ENCODE measurements around the gene ACOT12. TPM values are rescaled to one million over a fixed set of nuclear protein-coding genes. Genes with fewer than 3 reads are reported as not detected.

The ACOT12 gene
- total and polyA plus RNA-seq, 2 donors (not counting 1 experiment from before 2014, with no cell fraction given), result 0.06 TPM; not detected in 1

DNA sequence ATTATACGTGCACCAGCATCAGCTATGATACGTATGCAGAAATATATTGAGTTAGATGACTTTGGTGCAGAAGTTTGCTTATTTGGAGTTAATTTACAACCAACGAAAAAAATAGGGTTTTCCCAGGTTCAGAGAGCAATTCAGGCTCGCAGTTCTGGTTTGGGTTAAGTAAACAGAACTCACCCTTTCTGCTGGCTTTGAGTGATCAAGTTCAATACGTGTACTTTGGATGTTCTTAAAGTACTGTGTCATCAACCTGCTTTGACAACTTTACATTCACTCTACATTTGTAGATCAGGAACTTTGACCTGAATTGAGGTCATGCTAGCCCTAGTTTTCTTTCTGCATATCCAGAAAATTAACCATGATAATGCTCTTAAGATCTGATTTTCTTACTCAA, 40.7 kb downstream of the ACOT12 start:
- WGBS (ENCODE audit: insufficient coverage), result 100% methylated on average over 3 of the region's 5 CpGs
- peaks cover 3% of the 10 kb centered on the region for H3K27me3 Mint-ChIP-seq

DNA sequence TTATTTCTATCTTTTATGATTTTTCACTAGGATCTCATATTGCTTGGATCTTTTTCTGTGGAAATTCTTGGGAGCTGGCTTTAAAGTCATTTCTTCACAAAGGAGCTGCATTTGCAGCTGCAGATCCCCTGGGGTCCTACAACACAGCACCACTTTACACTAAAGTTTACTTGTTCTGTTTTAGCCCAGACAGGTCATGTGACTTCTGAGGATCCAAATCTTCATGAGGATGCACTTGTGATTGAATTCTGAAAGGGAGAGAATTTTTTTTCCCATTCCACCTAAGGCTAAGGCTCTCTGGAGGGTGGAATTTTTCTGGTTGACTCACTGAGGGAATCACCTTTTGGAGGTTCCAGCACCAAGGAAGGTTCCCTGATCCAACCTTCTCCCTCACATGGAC, 43.4 kb downstream of the ACOT12 start:
- intact Hi-C loops (cut with micrococcal nuclease), result no loop called here
- no peak overlapping the region for H2AFZ ChIP-seq (ENCODE audit: insufficient read depth, low read depth, low read length, poor library complexity, severe bottlenecking)
- H3K9ac ChIP-seq (ENCODE audit: low read length), result no peak overlapping the region
- DNase-seq (no peak), ATAC-seq (ENCODE audit: low read depth) (no peak)
- H3K9me3 Mint-ChIP-seq (ENCODE audit: insufficient read depth), result no peaks in the 10 kb centered on the region
- no peaks in the 10 kb centered on the region for H3K27me3 ChIP-seq (replicated peaks in 1 of 4; ENCODE audit: control extremely low read depth in 1 of 4, control insufficient read depth in 3 of 4, insufficient read depth in 4 of 4, low read length in 3 of 4)
- no peak overlapping the region for H3K27ac ChIP-seq (ENCODE audit: low read length in 2 of 2)
- no peaks in the 10 kb centered on the region for H3K27me3 Mint-ChIP-seq
- H3K79me2 ChIP-seq (ENCODE audit: control insufficient read depth, insufficient read depth, low read length), result no peaks in the 10 kb centered on the region
- no peaks in the 10 kb centered on the region for H3K4me1 ChIP-seq (ENCODE audit: control insufficient read depth in 2 of 2, insufficient read depth in 2 of 2, low read length in 2 of 2)
- no peak overlapping the region for H3K4me3 ChIP-seq (ENCODE audit: control extremely low read depth in 1 of 5, extremely low read depth in 1 of 5, insufficient read depth in 1 of 5, low read depth in 2 of 5, low read length in 4 of 5)
- H3K36me3 ChIP-seq (replicated peaks in 1 of 2; ENCODE audit: control extremely low read depth in 1 of 2, control insufficient read depth in 1 of 2, extremely low read depth in 1 of 2, insufficient read depth in 2 of 2, low read length in 1 of 2), result no peaks in the 10 kb centered on the region
- no peaks in the 10 kb centered on the region for H3K4me1 Mint-ChIP-seq
- TF ChIP-seq, protein P1, sequence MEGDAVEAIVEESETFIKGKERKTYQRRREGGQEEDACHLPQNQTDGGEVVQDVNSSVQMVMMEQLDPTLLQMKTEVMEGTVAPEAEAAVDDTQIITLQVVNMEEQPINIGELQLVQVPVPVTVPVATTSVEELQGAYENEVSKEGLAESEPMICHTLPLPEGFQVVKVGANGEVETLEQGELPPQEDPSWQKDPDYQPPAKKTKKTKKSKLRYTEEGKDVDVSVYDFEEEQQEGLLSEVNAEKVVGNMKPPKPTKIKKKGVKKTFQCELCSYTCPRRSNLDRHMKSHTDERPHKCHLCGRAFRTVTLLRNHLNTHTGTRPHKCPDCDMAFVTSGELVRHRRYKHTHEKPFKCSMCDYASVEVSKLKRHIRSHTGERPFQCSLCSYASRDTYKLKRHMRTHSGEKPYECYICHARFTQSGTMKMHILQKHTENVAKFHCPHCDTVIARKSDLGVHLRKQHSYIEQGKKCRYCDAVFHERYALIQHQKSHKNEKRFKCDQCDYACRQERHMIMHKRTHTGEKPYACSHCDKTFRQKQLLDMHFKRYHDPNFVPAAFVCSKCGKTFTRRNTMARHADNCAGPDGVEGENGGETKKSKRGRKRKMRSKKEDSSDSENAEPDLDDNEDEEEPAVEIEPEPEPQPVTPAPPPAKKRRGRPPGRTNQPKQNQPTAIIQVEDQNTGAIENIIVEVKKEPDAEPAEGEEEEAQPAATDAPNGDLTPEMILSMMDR (IDR thresholded peaks at IDR 0.05), result no peak
- TF ChIP-seq EZH2 (IDR thresholded peaks at IDR 0.05; ENCODE audit: borderline replicate concordance, insufficient read depth, low read depth, low read length, poor library complexity, severe bottlenecking), result no peak
- no peaks in the 10 kb centered on the region for H4K20me1 ChIP-seq (ENCODE audit: control insufficient read depth, insufficient read depth, low read length, poor library complexity, severe bottlenecking)
- H3K4me2 ChIP-seq (replicated peaks; ENCODE audit: low read depth, low read length, poor library complexity, severe bottlenecking), result no peak overlapping the region
- no peaks in the 10 kb centered on the region for H3K9me3 ChIP-seq (ENCODE audit: control extremely low read depth in 1 of 3, control insufficient read depth in 2 of 3, insufficient read depth in 1 of 3, low read length in 2 of 3)
- ChIA-PET CTCF (interaction anchor here (1.0 kb wide), 1 partner anchor 7 kb away, joined by 3 read pairs; no protein-coding TSS in a partner anchor), POLR2A (no interaction called here)
- no peak overlapping the region for H3K27ac Mint-ChIP-seq
- H3K4me3 Mint-ChIP-seq, result no peak overlapping the region

More for the DNA sequence above, 40.7 kb downstream of the ACOT12 start:
- H3K9me3 ChIP-seq (ENCODE audit: control extremely low read depth in 1 of 3, control insufficient read depth in 2 of 3, insufficient read depth in 1 of 3, low read length in 2 of 3), result no peaks in the 10 kb centered on the region
- ChIA-PET CTCF (no interaction called here), POLR2A (no interaction called here)
- no peak overlapping the region for H3K4me2 ChIP-seq (replicated peaks; ENCODE audit: low read depth, low read length, poor library complexity, severe bottlenecking)
- no peaks in the 10 kb centered on the region for H3K4me1 ChIP-seq (ENCODE audit: control insufficient read depth in 2 of 2, insufficient read depth in 2 of 2, low read length in 2 of 2)
- Mint-ChIP-seq H3K9me3 (ENCODE audit: insufficient read depth) (no peaks in the 10 kb centered on the region), H3K4me1 (no peaks in the 10 kb centered on the region), H3K27ac (no peak overlapping the region), H3K4me3 (no peak overlapping the region)
- H2AFZ ChIP-seq (ENCODE audit: insufficient read depth, low read depth, low read length, poor library complexity, severe bottlenecking), result no peak overlapping the region
- no peaks in the 10 kb centered on the region for H3K27me3 ChIP-seq (replicated peaks in 1 of 4; ENCODE audit: control extremely low read depth in 1 of 4, control insufficient read depth in 3 of 4, insufficient read depth in 4 of 4, low read length in 3 of 4)
- intact Hi-C loops (cut with micrococcal nuclease), result no loop called here
- no peak for DNase-seq
- H3K36me3 ChIP-seq (replicated peaks in 1 of 2; ENCODE audit: control extremely low read depth in 1 of 2, control insufficient read depth in 1 of 2, extremely low read depth in 1 of 2, insufficient read depth in 2 of 2, low read length in 1 of 2), result no peaks in the 10 kb centered on the region
- H4K20me1 ChIP-seq (ENCODE audit: control insufficient read depth, insufficient read depth, low read length, poor library complexity, severe bottlenecking), result no peaks in the 10 kb centered on the region
- H3K4me3 ChIP-seq (ENCODE audit: control extremely low read depth in 1 of 5, extremely low read depth in 1 of 5, insufficient read depth in 1 of 5, low read depth in 2 of 5, low read length in 4 of 5), result no peak overlapping the region
- H3K27ac ChIP-seq (ENCODE audit: low read length in 2 of 2), result no peak overlapping the region
- no peak overlapping the region for H3K9ac ChIP-seq (ENCODE audit: low read length)
- TF ChIP-seq, protein P1 (IDR thresholded peaks at IDR 0.05), result no peak
- no peak for TF ChIP-seq EZH2 (IDR thresholded peaks at IDR 0.05; ENCODE audit: borderline replicate concordance, insufficient read depth, low read depth, low read length, poor library complexity, severe bottlenecking)
- ATAC-seq (ENCODE audit: low read depth), result no peak
- H3K79me2 ChIP-seq (ENCODE audit: control insufficient read depth, insufficient read depth, low read length), result no peaks in the 10 kb centered on the region
